IPS-20b (cell line): ENCODE results near the gene MAPKBP1.
A peak's percentile ranks its signal among the peaks of the same experiment; 100 is the strongest.

ENCODE experiments used
- H3K27ac ChIP-seq: one replicate; pipeline ENCODE4 v1.5.1; 2013; ENCODE audit warnings: low read length
- H3K27me3 ChIP-seq: 2 replicates; pipeline ENCODE4 v1.6.1; 2013; ENCODE audit warnings: mild to moderate bottlenecking, low read length, inconsistent platforms; ENCODE audit not compliant: insufficient read depth
- H3K36me3 ChIP-seq: 2 replicates; pipeline ENCODE4 v1.6.1; 2013; ENCODE audit warnings: low read depth, mild to moderate bottlenecking, inconsistent platforms, low read length, moderate library complexity; ENCODE audit not compliant: insufficient read depth
- H3K4me1 ChIP-seq: 2 replicates; pipeline ENCODE4 v1.6.1; 2013; ENCODE audit warnings: mild to moderate bottlenecking, control low read depth, inconsistent platforms, low read length, moderate library complexity; ENCODE audit not compliant: insufficient read depth
- H3K4me3 ChIP-seq: 2 replicates; pipeline ENCODE4 v1.5.1; 2013; ENCODE audit warnings: mild to moderate bottlenecking, low read length, inconsistent platforms
- H3K9ac ChIP-seq: 2 replicates; pipeline ENCODE4 v1.6.1; 2013; ENCODE audit warnings: low read depth, mild to moderate bottlenecking, inconsistent platforms, low read length, moderate library complexity
- H3K9me3 ChIP-seq: 2 replicates; pipeline ENCODE4 v1.6.1; 2013; ENCODE audit warnings: mild to moderate bottlenecking, low read depth, low read length, inconsistent platforms; ENCODE audit not compliant: insufficient read depth

Gene MAPKBP1

GRCh38 chr15:41822471-41822870 is 48.2 kb downstream of the MAPKBP1 start:
- peaks cover 28% of the 10 kb centered on the region for H3K36me3 ChIP-seq
- H3K9me3 ChIP-seq: no peaks in the 10 kb centered on the region
- no peaks in the 10 kb centered on the region for H3K27me3 ChIP-seq
- H3K4me1 ChIP-seq: no peaks in the 10 kb centered on the region
- no peak overlapping the region for H3K4me3 ChIP-seq
- no peak overlapping the region for H3K9ac ChIP-seq
- no peak overlapping the region for H3K27ac ChIP-seq

DNA sequence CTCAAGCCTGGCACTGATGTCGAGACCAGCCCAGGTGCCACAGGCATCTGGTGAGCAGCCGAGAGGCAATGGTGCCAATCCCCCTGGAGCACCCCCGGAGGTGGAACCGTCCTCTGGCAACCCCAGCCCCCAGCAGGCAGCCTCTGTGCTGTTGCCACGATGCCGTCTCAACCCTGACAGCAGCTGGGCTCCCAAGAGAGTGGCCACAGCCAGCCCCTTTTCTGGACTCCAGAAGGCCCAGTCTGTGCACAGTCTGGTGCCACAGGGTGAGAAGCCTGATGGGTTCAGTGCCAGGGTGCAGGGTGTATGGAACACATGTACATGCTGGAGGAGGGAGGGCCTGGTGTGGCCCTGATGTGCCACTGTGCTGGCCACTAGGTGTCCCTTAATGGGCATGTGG is 48.7 kb downstream of the MAPKBP1 start:
- Histone ChIP-seq H3K9me3 (no peaks in the 10 kb centered on the region), H3K27me3 (no peaks in the 10 kb centered on the region), H3K9ac (no peak overlapping the region), H3K4me1 (no peaks in the 10 kb centered on the region), H3K36me3 (peaks cover 24% of the 10 kb centered on the region), H3K27ac (no peak overlapping the region), H3K4me3 (no peak overlapping the region)

DNA sequence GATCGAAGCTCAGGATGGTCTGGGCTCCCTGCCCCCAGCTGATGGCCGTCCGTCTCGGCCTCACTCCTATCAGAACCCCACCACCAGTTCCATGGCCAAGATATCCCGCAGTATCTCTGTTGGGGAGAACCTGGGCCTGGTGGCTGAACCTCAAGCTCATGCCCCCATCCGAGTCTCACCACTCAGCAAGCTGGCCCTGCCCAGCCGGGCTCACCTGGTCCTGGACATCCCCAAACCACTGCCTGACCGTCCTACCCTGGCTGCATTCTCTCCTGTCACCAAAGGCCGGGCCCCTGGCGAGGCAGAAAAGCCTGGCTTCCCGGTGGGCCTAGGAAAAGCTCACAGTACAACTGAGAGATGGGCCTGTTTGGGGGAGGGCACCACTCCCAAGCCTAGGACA is 49.2 kb downstream of the MAPKBP1 start:
- Histone ChIP-seq H3K27ac (no peak overlapping the region), H3K36me3 (peaks cover 20% of the 10 kb centered on the region), H3K27me3 (peaks cover under 1% of the 10 kb centered on the region; the same call in 1 of the 2 replicates), H3K9me3 (no peaks in the 10 kb centered on the region), H3K4me1 (0 out of 2 replicates have a peak, but pooled peaks cover under 1% of the 10 kb centered on the region), H3K4me3 (no peak overlapping the region), H3K9ac (no peak overlapping the region)

DNA sequence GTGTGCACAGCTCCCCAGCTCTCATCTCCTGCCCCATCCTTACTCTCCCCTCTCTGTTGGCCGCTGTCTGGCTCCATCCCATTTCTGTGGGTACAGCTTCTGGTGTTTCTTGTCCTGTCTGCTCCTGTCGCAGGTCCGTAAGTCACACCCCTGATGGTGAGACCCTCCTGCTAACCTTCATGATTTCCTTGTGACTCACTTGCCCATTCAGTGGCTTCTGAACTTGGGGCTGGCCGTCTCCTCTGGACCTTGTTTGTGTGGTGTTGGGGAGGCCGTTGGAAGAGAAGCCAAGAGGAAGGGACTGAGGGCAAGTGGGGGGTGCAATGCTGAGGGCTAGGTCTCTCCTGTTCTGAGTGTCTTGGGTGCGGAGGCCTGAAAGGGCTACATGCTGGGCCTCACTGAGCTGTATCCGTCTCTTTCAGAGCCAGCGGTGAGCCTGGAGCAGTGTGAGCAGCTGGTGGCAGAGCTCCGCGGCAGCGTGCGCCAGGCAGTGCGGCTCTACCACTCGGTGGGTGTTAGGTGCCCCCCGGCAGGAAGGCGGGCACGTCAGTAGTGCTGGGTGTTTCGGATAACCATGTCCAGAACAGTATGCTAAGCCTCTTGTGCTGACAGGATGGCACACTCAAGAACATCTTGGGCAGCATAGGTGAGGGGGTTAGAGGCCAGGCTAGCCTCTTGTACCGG is 49.9 kb downstream of the MAPKBP1 start:
- Histone ChIP-seq H3K36me3 (peaks cover 14% of the 10 kb centered on the region), H3K9me3 (no peaks in the 10 kb centered on the region), H3K9ac (no peak overlapping the region), H3K4me1 (0 out of 2 replicates have a peak, but pooled peaks cover 6% of the 10 kb centered on the region), H3K27ac (no peak overlapping the region), H3K27me3 (peaks cover 6% of the 10 kb centered on the region; the same call in 1 of the 2 replicates), H3K4me3 (no peak overlapping the region)

DNA sequence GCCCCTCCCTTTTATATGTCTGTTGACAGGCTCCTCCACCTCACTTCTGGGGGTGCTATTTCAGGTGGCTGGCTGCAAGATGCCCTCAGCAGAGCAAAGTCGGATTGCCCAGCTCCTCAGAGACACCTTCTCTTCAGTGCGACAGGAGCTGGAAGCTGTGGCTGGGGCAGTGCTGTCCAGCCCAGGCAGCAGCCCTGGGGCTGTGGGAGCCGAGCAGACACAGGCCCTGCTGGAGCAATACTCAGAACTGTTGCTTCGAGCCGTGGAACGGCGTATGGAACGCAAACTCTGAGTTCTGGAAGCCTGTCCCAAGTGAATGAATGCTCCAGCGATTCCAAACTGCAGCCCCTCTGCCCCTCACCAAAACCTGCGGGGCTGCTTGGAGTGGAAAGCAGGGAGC is 50.9 kb downstream of the MAPKBP1 start:
- Histone ChIP-seq H3K9me3 (no peaks in the 10 kb centered on the region), H3K4me3 (no peak overlapping the region), H3K4me1 (0 out of 2 replicates have a peak, but pooled peaks cover 6% of the 10 kb centered on the region), H3K27ac (no peak overlapping the region), H3K9ac (no peak overlapping the region), H3K27me3 (peaks cover 6% of the 10 kb centered on the region; the same call in 1 of the 2 replicates), H3K36me3 (peaks cover 14% of the 10 kb centered on the region)

- H3K9me3 ChIP-seq: no peaks in the 10 kb centered on the region
- peaks cover 6% of the 10 kb centered on the region; the same call in 1 of the 2 replicates for H3K27me3 ChIP-seq
- H3K27ac ChIP-seq: no peak overlapping the region
- H3K9ac ChIP-seq: no peak overlapping the region
- peaks cover 11% of the 10 kb centered on the region for H3K36me3 ChIP-seq
- H3K4me3 ChIP-seq: no peak overlapping the region
- H3K4me1 ChIP-seq: 0 out of 2 replicates have a peak, but pooled peaks cover 6% of the 10 kb centered on the region
Observed at GRCh38 chr15:41825572-41826535, 51.6 kb downstream of the MAPKBP1 start.

GRCh38 chr15:41827290-41827879 is 53.1 kb downstream of the MAPKBP1 start:
- H3K27me3 ChIP-seq: peaks cover 6% of the 10 kb centered on the region; the same call in 1 of the 2 replicates
- H3K9me3 ChIP-seq: no peaks in the 10 kb centered on the region
- H3K27ac ChIP-seq: no peak overlapping the region
- H3K36me3 ChIP-seq: peaks cover 20% of the 10 kb centered on the region
- peak overlapping the region; percentile 48; the same call in 1 of the 2 replicates for H3K9ac ChIP-seq
- peak overlapping the region; percentile 92 for H3K4me3 ChIP-seq
- H3K4me1 ChIP-seq: 0 out of 2 replicates have a peak, but pooled peaks cover 6% of the 10 kb centered on the region

GRCh38 chr15:41827880-41828806 is 53.9 kb downstream of the MAPKBP1 start, which contains the start of gene JMJD7:
Gene JMJD7, plus strand, starts transcription at chr15:41828092. Its CDS starts 33 bp downstream, at chr15:41828125.
- peak within 1 kb of the TSS; percentile 92 for H3K4me3 ChIP-seq
- H3K9ac ChIP-seq: peak within 1 kb of the TSS; percentile 88
- 0 out of 2 replicates have a peak, but pooled peaks cover 6% of the 10 kb centered on the region for H3K4me1 ChIP-seq
- peaks cover 21% of the 10 kb centered on the region for H3K36me3 ChIP-seq
- no peak within 1 kb of the TSS for H3K27ac ChIP-seq
- H3K9me3 ChIP-seq: no peaks in the 10 kb centered on the region
- H3K27me3 ChIP-seq: peaks cover 6% of the 10 kb centered on the region; the same call in 1 of the 2 replicates

DNA sequence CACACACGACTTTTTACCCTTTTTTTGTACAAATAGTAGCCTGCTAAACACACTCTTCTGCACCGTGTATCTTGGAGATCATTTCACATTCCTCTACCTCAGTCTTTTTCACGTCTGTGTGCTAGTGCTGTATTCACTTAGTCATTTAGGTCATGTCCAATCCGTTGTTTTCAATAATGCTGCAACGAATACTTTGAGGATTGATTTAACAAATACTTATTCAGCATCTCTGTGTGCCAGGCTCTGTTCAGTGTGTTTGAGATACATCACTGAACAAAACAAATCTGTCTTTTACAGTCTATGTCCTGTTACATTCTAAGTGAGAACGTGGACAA is 54.5 kb downstream of the MAPKBP1 start:
- Histone ChIP-seq H3K9me3 (no peaks in the 10 kb centered on the region), H3K4me1 (0 out of 2 replicates have a peak, but pooled peaks cover 6% of the 10 kb centered on the region), H3K27ac (no peak overlapping the region), H3K36me3 (peaks cover 21% of the 10 kb centered on the region), H3K4me3 (peak overlapping the region; percentile 92), H3K9ac (peak overlapping the region; percentile 88; the same call in 1 of the 2 replicates), H3K27me3 (peaks cover 6% of the 10 kb centered on the region; the same call in 1 of the 2 replicates)

- no peaks in the 10 kb centered on the region for H3K9me3 ChIP-seq
- H3K27me3 ChIP-seq: peaks cover 6% of the 10 kb centered on the region; the same call in 1 of the 2 replicates
- H3K36me3 ChIP-seq: peaks cover 15% of the 10 kb centered on the region
- H3K4me1 ChIP-seq: 0 out of 2 replicates have a peak, but pooled peaks cover 6% of the 10 kb centered on the region
- H3K4me3 ChIP-seq: no peak overlapping the region
- no peak overlapping the region for H3K27ac ChIP-seq
- no peak overlapping the region for H3K9ac ChIP-seq
Observed at GRCh38 chr15:41829959-41830646, 55.8 kb downstream of the MAPKBP1 start.
